ENCODE results near the gene UGT2A2. TPM values are rescaled to one million over a fixed set of nuclear protein-coding genes. Genes with fewer than 3 reads are reported as not detected.

Gene UGT2A2
- total RNA-seq, 4 donors from 2014 or later = not detected

- Histone ChIP-seq H3K4me3 (no peak overlapping the region), H3K27ac (no peak overlapping the region), H3K27me3 (no peaks in the 10 kb centered on the region), H3K4me1 (no peaks in the 10 kb centered on the region), H3K36me3 (no peaks in the 10 kb centered on the region), H3K9me3 (no peaks in the 10 kb centered on the region)
- TF ChIP-seq, protein P1, sequence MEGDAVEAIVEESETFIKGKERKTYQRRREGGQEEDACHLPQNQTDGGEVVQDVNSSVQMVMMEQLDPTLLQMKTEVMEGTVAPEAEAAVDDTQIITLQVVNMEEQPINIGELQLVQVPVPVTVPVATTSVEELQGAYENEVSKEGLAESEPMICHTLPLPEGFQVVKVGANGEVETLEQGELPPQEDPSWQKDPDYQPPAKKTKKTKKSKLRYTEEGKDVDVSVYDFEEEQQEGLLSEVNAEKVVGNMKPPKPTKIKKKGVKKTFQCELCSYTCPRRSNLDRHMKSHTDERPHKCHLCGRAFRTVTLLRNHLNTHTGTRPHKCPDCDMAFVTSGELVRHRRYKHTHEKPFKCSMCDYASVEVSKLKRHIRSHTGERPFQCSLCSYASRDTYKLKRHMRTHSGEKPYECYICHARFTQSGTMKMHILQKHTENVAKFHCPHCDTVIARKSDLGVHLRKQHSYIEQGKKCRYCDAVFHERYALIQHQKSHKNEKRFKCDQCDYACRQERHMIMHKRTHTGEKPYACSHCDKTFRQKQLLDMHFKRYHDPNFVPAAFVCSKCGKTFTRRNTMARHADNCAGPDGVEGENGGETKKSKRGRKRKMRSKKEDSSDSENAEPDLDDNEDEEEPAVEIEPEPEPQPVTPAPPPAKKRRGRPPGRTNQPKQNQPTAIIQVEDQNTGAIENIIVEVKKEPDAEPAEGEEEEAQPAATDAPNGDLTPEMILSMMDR (IDR thresholded peaks at IDR 0.05) = no peak
- TF ChIP-seq POLR2A (IDR thresholded peaks at IDR 0.05) = no peak
- no peak for DNase-seq
Measured at GRCh38 chr4:69589884-69590283, 49.6 kb downstream of the UGT2A2 start.

- Histone ChIP-seq H3K4me1 (no peaks in the 10 kb centered on the region), H3K36me3 (no peaks in the 10 kb centered on the region), H3K4me3 (no peak overlapping the region), H3K27ac (no peak overlapping the region), H3K9me3 (no peaks in the 10 kb centered on the region), H3K27me3 (no peaks in the 10 kb centered on the region)
- DNase-seq = no peak
- TF ChIP-seq, protein P1 (IDR thresholded peaks at IDR 0.05) = no peak
- no peak for TF ChIP-seq POLR2A (IDR thresholded peaks at IDR 0.05)
Measured at GRCh38 chr4:69584135-69584534, 55.3 kb downstream of the UGT2A2 start.

GRCh38 chr4:69583543-69583942 is 55.9 kb downstream of the UGT2A2 start:
- Histone ChIP-seq H3K4me3 (no peak overlapping the region), H3K27ac (no peak overlapping the region), H3K4me1 (no peaks in the 10 kb centered on the region), H3K27me3 (no peaks in the 10 kb centered on the region), H3K36me3 (no peaks in the 10 kb centered on the region), H3K9me3 (no peaks in the 10 kb centered on the region)
- no peak for DNase-seq
- TF ChIP-seq, protein P1 (IDR thresholded peaks at IDR 0.05) = no peak
- no peak for TF ChIP-seq POLR2A (IDR thresholded peaks at IDR 0.05)

GRCh38 chr4:69577245-69577644 is 62.2 kb downstream of the UGT2A2 start:
- H3K4me3 ChIP-seq = no peak overlapping the region

GRCh38 chr4:69576251-69576877 is 63.1 kb downstream of the UGT2A2 start:
- H3K36me3 ChIP-seq = no peaks in the 10 kb centered on the region
- TF ChIP-seq, protein P1 (IDR thresholded peaks at IDR 0.05) = no peak
- no peak for TF ChIP-seq POLR2A (IDR thresholded peaks at IDR 0.05)
- H3K9me3 ChIP-seq = no peaks in the 10 kb centered on the region
- H3K27me3 ChIP-seq = no peaks in the 10 kb centered on the region
- no peaks in the 10 kb centered on the region for H3K4me1 ChIP-seq
- no peak for DNase-seq
- no peak overlapping the region for H3K4me3 ChIP-seq
- no peak overlapping the region for H3K27ac ChIP-seq

More at GRCh38 chr4:69577245-69577644, 62.2 kb downstream of the UGT2A2 start:
- Histone ChIP-seq H3K27ac (no peak overlapping the region), H3K9me3 (no peaks in the 10 kb centered on the region), H3K4me1 (no peaks in the 10 kb centered on the region), H3K36me3 (no peaks in the 10 kb centered on the region), H3K27me3 (no peaks in the 10 kb centered on the region)
- no peak for TF ChIP-seq POLR2A (IDR thresholded peaks at IDR 0.05)
- DNase-seq = no peak

DNA sequence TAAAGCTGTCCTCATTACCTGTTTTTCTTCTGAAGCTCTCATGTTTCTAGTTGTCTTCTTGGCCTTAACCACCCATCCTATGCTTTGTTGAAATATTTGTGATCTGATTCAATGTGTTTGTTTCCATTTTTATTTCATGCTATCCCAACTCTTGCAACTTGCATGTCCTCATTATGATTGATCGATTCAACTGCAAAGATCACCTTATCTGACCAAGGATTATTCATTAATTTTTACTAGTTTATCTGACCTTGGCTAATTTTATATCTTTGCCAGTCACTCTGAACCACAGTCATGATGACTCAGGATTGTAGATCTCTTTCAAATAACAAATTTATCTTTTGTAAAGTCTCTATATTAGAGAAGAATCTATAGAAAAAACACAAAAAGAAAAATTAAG is 70.7 kb downstream of the UGT2A2 start:
- H3K27me3 ChIP-seq = no peaks in the 10 kb centered on the region
- no peaks in the 10 kb centered on the region for H3K36me3 ChIP-seq
- H3K9me3 ChIP-seq = no peaks in the 10 kb centered on the region
- no peak for DNase-seq
- TF ChIP-seq POLR2A (IDR thresholded peaks at IDR 0.05) = no peak
- TF ChIP-seq, protein P1 (IDR thresholded peaks at IDR 0.05) = no peak
- H3K27ac ChIP-seq = no peak overlapping the region
- no peak overlapping the region for H3K4me3 ChIP-seq
- no peaks in the 10 kb centered on the region for H3K4me1 ChIP-seq

Data from Peyer's patch (tissue), 4 donors.